Transverse colon (tissue), 4 donors: ENCODE results near the gene SLC24A3. TPM values are rescaled to one million over a fixed set of nuclear protein-coding genes. Genes with fewer than 3 reads are reported as not detected.

ENCODE experiments used
- DNase-seq: peaks from one replicate; pipeline ENCODE4 v3.0.0-alpha.2; 2019
- H3K27ac ChIP-seq, 4 donors: fragments of 200-600 bp; sonication (generic); 2 replicates each; pipeline ENCODE4 v1.5.1; 2016 to 2018; ENCODE audit warnings: inconsistent platforms in 4 of 4
- H3K27me3 ChIP-seq: fragments of 200-600 bp; sonication (generic); 2 replicates; pipeline ENCODE4 v1.5.1; 2017; ENCODE audit warnings: inconsistent platforms
- H3K36me3 ChIP-seq, 4 donors: fragments of 200-600 bp; sonication (generic); 2 replicates each; pipeline ENCODE4 v1.5.1; 2017 to 2019; ENCODE audit warnings: inconsistent platforms in 4 of 4
- H3K4me1 ChIP-seq, 4 donors: fragments of 200-600 bp; sonication (generic); 2 replicates each; pipeline ENCODE4 v1.5.1; 2017 to 2020; ENCODE audit warnings: inconsistent platforms in 4 of 4
- H3K4me3 ChIP-seq, 4 donors: fragments of 200-600 bp; sonication (generic); 1 replicate in 1 of 4; 2 replicates in 3 of 4; pipeline versions ENCODE4 v1.5.1 to v1.6.1; 2017 to 2019; ENCODE audit warnings: inconsistent platforms in 4 of 4
- H3K9me3 ChIP-seq, 2 donors: fragments of 200-600 bp; sonication (generic); 2 replicates each; pipeline ENCODE4 v1.5.1; 2017 to 2019; ENCODE audit warnings: inconsistent platforms in 2 of 2
- EP300 ChIP-seq: sonication (generic); formaldehyde crosslinking; IDR thresholded peaks from one replicate; pipeline ENCODE4 v1.6.1; 2017; ENCODE audit warnings: antibody characterized with exemption, low read depth
- POLR2A ChIP-seq: fragments of 450-650 bp; IDR thresholded peaks from one replicate; pipeline ENCODE4 v1.6.1; 2016; ENCODE audit warnings: antibody characterized with exemption, mild to moderate bottlenecking, moderate library complexity
- POLR2AphosphoS5 ChIP-seq, 3 donors: sonication (generic); formaldehyde crosslinking; IDR thresholded peaks; one replicate each; pipeline ENCODE4 v1.6.1; 2016; ENCODE audit warnings: antibody characterized with exemption in 3 of 3
- WGBS, 2 donors: methylation state at CpG; one replicate each; pipeline ENCODE4 v1.1.5; 2018; ENCODE audit warnings: low coverage in 1 of 2; 5-methylcytosine and 5-hydroxymethylcytosine counted together
- in situ Hi-C, 4 donors: fragments of 200-750 bp; cut with MboI; loops; one replicate each; pipeline versions ENCODE4 v1.15.0 to v1.15.1; 2017; ENCODE audit warnings: low sequenced_read_pairs in 3 of 4, low pct_ligation_motif_present in 1 of 4, low pct_unique_long_range_greater_than_20kb in 1 of 4
- intact Hi-C: fragments of 100-400 bp; cut with DNase I; formaldehyde crosslinking; loops from one replicate; pipeline ENCODE4 v1.15.1; 2023; ENCODE audit warnings: low total_unique reads
- total RNA-seq, 4 donors: library from RNA; depleted of rRNA; stranded (reverse); fragments of >200 nt; gene quantifications; one replicate each; pipeline ENCODE4 v1.1.0, GENCODE V29; 2016
- TF ChIP-seq, protein P1 (sequence below), 5 experiments: fragments of 200-600 bp in 3 of 5; fragments of 450-650 bp in 2 of 5; sonication (generic) in 3 of 5; IDR thresholded peaks; 1 replicate in 2 of 5; 2 replicates in 3 of 5; pipeline ENCODE4 v1.5.1; 2016 to 2017; ENCODE audit warnings: antibody characterized with exemption in 5 of 5, inconsistent platforms in 3 of 5, mild to moderate bottlenecking in 2 of 5, moderate library complexity in 1 of 5

The SLC24A3 gene
- total RNA-seq, 4 donors from 2014 or later: 4.4 to 6.7 (median 4.6) TPM

DNA sequence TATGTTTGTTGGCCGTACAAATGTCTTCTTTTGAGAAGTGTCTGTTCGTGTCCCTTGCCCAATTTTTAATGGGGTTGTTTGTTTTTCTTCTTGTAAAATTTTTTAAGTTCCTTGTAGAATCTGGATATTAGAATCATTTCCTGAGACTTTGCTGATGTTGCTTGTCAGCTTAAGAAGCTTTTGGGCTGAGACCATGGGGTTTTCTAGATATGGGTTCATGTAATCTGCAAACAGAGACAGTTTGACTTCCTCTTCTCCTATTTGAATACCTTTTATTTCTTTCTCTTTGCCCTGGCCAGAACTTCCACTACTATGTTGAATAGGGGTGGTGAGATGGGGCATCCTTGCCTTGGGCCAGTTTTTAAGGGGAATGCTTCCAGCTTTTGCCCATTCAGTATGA, 82.6 kb downstream of the SLC24A3 start:
- in situ Hi-C loops (no loop called here), intact Hi-C loops (no loop called here)
- Histone ChIP-seq H3K36me3 (no peaks in the 10 kb centered on the region), H3K4me1 (peaks cover 0 to 6% (median 0%) of the 10 kb centered on the region in 4 donors), H3K9me3 (no peaks in the 10 kb centered on the region), H3K27me3 (no peaks in the 10 kb centered on the region), H3K27ac (no peak overlapping the region), H3K4me3 (no peak overlapping the region)
- 74 to 89% methylated on average over 2 of the region's 2 CpGs for WGBS, 2 donors
- TF ChIP-seq, protein P1, sequence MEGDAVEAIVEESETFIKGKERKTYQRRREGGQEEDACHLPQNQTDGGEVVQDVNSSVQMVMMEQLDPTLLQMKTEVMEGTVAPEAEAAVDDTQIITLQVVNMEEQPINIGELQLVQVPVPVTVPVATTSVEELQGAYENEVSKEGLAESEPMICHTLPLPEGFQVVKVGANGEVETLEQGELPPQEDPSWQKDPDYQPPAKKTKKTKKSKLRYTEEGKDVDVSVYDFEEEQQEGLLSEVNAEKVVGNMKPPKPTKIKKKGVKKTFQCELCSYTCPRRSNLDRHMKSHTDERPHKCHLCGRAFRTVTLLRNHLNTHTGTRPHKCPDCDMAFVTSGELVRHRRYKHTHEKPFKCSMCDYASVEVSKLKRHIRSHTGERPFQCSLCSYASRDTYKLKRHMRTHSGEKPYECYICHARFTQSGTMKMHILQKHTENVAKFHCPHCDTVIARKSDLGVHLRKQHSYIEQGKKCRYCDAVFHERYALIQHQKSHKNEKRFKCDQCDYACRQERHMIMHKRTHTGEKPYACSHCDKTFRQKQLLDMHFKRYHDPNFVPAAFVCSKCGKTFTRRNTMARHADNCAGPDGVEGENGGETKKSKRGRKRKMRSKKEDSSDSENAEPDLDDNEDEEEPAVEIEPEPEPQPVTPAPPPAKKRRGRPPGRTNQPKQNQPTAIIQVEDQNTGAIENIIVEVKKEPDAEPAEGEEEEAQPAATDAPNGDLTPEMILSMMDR (IDR thresholded peaks at IDR 0.05): no peak
- TF ChIP-seq EP300: no peak
- no peak for TF ChIP-seq POLR2A
- TF ChIP-seq POLR2AphosphoS5 (IDR thresholded peaks at IDR 0.05): no peak
- no peak for DNase-seq

DNA sequence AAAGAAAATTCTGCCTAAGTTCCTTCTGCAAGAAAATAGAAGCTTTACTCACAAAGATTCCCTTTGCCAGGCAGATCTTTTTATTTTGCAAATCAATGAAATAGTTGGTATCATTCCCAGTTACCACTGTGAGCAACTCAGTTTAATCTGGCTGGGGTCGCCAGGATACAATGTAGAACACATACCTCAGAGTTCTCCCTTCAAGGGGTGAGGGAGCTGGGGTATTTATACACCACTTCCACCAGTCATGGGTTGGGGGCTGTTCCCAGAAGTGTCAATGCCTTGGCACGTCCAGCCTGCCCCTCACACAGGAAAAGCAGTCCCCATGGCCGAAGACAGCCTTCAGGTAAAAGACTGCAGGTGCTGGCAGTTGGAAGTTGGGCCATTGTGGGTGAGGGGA, 86.2 kb downstream of the SLC24A3 start:
- Histone ChIP-seq H3K4me1 (no peaks in the 10 kb centered on the region), H3K27ac (no peak overlapping the region), H3K27me3 (no peaks in the 10 kb centered on the region), H3K9me3 (no peaks in the 10 kb centered on the region), H3K4me3 (no peak overlapping the region), H3K36me3 (no peaks in the 10 kb centered on the region)
- DNase-seq: no peak
- intact Hi-C loops (no loop called here), in situ Hi-C loops (no loop called here)
- TF ChIP-seq, protein P1 (IDR thresholded peaks at IDR 0.05): no peak
- no peak for TF ChIP-seq POLR2A
- TF ChIP-seq EP300: no peak
- no peak for TF ChIP-seq POLR2AphosphoS5 (IDR thresholded peaks at IDR 0.05)
- 73 to 83% methylated on average over 2 to 3 of the region's 3 CpGs for WGBS, 2 donors

DNA sequence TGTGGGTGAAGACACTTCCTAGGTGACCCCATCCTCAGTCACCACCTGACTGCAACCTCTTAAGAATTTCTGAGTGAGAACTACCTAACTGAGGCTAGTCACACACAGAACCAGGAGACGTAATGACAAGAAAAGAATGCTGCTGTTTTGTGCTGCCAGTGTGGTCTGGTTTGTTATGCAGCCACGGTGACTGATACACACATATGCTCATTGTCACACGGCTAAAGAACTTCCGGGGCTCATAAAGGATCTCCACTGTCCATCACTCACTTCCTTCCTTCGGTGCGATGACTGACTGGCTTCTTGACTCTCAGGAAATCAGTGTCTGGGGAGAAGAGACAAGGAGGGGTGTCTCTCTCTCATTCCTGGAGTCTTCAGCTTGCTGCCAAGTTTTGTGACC, 88.0 kb downstream of the SLC24A3 start:
- intact Hi-C loops: no loop called here

DNA sequence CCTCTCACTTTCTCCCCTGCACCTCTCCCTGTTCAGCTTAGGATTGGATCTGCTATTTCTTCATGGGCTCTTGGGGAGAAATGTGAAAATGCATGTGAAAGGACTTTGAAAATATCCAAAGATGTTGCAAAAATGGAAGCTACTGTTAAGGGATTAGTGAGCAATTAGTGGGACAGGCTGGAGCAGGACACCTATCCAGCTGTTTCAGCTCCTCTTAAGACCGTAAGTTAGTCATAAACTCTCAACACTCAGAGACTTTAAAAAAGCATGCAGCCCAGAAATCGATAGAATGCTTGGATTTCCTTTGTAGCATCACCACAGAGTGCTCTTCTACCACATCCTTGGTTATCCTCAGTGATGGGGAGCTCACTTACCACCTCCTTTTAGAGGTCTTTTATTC, 88.7 kb downstream of the SLC24A3 start:
- H3K4me1 ChIP-seq: no peaks in the 10 kb centered on the region
- TF ChIP-seq EP300: no peak
- 76 to 85% methylated on average over 2 of the region's 2 CpGs for WGBS, 2 donors
- in situ Hi-C loops (no loop called here), intact Hi-C loops (no loop called here)
- no peaks in the 10 kb centered on the region for H3K36me3 ChIP-seq
- no peaks in the 10 kb centered on the region for H3K27me3 ChIP-seq
- no peak overlapping the region for H3K4me3 ChIP-seq
- DNase-seq: no peak
- no peaks in the 10 kb centered on the region for H3K9me3 ChIP-seq
- H3K27ac ChIP-seq: no peak overlapping the region

More for the DNA sequence above, 88.0 kb downstream of the SLC24A3 start:
- DNase-seq: no peak
- Histone ChIP-seq H3K9me3 (no peaks in the 10 kb centered on the region), H3K27ac (no peak overlapping the region), H3K36me3 (no peaks in the 10 kb centered on the region), H3K4me3 (no peak overlapping the region), H3K27me3 (no peaks in the 10 kb centered on the region), H3K4me1 (no peaks in the 10 kb centered on the region)
- 90% methylated on average over 6 of the region's 6 CpGs; no CpG with 5 or more reads in 1 of the 2 donors for WGBS, 2 donors
- in situ Hi-C loops: no loop called here
- TF ChIP-seq POLR2AphosphoS5 (IDR thresholded peaks at IDR 0.05) (no peak), EP300 (no peak), POLR2A (no peak)
- TF ChIP-seq, protein P1 (IDR thresholded peaks at IDR 0.05): no peak

DNA sequence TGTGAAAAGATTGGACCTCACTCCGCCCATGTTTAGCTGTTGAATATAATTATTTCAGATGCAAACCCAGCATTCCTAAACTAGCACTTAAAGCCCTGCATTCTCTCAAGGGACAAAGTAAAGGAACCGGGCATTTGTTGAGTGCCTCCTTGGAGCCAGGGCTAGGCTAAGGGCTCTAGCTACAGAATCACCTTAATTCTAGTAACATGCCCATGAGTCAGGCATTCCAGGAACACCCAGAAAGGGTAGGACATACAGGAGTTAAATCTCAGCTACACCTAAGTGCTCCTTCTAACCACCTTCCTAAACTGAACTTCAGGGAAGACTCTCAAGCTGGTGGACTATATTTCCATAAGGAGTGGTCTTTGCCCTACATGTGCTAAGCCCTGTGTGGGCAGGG, 89.4 kb downstream of the SLC24A3 start:
- H3K9me3 ChIP-seq: no peaks in the 10 kb centered on the region
- no peaks in the 10 kb centered on the region for H3K27me3 ChIP-seq
- no peaks in the 10 kb centered on the region for H3K36me3 ChIP-seq
- intact Hi-C loops: no loop called here
- TF ChIP-seq POLR2AphosphoS5 (IDR thresholded peaks at IDR 0.05) (no peak), EP300 (no peak), POLR2A (no peak)
- TF ChIP-seq, protein P1 (IDR thresholded peaks at IDR 0.05): no peak
- WGBS, 2 donors: 57% methylated on average over 2 of the region's 2 CpGs; no CpG with 5 or more reads in 1 of the 2 donors
- H3K4me3 ChIP-seq: no peak overlapping the region
- no peak overlapping the region for H3K27ac ChIP-seq
- in situ Hi-C loops: no loop called here
- no peaks in the 10 kb centered on the region for H3K4me1 ChIP-seq
- DNase-seq: no peak
